GM21447 (cell line): ENCODE data around the gene RGS8.

Experiments used
- ATAC-seq: cut with Tn5 transposase; IDR thresholded peaks from one replicate; pipeline ENCODE4 v1.9.1; 2021; ENCODE audit not compliant: unreplicated experiment

Gene RGS8

DNA sequence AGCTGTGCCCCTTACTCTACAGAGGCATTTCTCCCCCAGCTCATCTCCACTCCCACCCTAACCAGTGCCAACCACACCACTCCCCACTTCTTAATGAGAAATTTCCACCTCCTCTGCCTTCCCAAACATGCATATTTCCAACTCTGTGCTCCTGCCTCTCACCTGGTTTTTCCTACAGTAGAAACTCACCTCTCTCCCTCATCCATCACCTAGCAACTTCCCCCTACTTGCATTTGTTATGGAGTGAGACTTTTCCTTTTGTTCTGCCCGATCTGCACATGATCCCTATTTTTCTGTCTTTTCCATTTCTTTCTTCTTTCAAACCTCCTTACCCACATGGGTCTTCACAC lies 11.9 kb downstream of the RGS8 start:
- no peak for ATAC-seq

DNA sequence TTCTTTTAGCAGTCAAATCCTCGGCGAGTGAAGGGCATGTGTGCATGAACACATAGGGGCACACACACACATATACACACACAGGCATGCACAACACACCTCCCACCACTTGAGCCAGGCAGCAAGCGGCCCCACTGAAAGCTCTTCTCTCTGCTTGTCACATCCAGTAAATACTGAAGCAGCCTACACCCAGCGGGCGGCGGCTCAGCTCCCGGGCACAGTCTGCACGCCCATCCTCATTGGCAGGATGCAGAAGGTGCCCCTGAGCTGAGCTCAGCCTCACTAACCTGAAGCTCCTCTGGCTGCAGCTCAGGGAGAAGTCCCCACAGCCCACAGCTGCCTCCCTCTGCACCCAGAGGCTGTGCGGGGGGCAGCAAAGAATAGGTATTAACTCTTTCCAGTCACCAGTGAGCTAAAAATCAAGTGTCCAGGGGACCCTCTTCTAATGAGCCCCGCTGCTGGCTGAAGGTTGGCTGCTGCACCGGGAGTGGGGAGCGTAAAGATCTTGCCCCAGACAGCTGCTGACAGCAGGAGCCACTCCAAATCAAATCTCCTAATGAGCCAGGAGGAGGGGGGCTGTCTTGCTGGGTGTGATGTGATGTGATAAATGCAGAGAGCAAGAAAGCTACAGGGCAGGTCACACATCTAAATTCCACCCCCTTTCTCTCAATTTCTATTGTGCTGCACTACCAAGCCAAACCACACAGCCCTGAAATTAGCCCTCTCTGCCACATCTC lies 12.5 kb downstream of the RGS8 start:
- ATAC-seq: no peak

DNA sequence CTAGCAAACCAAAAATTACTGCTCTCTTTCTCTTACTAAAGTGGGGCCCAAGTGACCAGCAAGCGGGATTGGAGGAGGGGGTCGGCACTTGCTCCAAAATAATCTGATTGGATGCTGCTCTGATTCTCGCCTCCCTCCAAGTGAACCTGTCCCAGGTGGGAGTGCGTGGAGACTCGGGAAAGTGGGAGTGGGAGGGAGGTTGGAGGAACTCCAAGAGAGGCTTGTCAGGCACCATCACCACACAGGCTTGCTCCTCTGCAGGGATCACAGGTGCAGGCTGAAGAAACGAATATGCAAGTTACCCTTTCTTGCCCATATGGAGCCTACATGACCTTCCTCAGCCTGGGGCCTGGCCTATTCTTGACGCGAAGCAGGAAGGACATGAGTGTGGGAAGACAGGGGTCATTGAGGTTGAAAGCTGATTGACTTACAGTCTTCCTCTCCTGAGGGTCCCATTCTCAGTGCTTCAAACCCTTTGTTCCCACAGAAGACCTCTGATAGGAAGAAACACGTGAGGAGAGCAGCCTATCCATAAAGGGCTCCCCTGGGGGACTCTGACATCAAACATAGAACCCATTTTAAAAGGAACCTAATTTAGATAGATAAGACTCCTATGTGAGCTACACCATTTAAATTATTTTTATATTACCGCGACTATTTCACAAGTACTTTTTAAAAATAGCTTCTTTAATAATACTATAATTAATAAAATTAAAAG lies 14.2 kb downstream of the RGS8 start:
- ATAC-seq: no peak

DNA sequence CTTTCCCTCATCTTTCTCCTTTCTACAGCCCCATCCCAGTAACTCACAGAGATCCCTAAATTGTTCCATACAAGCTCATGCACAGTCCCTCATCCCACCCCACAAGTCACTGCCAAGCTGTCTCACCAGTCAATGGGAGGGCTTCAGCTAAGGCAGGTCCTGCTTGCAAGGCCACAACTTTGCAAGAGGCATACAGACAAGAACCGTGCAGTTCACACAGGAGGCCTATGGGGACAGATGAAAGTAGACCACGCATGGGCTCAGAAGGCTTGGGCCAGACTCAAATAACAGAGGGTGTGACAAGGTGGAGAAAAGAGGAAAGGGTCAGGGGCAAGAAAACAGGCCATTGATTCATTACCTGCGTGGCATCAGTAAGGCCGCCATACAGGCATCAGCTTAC lies 15.1 kb downstream of the RGS8 start:
- ATAC-seq: no peak

DNA sequence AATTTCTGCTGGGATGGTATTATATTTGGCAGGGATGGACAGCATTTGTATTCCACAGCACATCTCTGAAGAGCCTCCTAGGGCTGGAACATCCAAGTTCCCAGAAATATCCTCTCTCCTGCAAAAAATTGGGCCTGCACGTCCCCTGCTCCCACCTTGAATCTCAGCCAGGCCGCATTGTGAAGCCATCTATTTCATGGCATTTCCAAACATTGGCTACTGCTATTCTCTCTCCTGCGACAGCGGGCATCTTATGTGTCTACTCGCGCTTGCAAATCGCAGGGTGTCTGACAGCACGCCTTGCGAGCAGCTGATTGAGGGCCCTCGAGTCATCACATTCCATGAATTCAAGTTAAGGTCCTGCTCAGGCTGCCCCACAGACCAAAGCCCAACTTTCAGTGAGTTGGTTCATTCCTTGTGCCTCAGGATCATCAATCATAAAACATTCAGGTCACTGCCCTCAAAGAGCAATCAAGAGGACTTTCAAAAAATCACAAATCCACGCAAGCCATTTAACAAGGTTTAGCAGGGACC lies 15.8 kb downstream of the RGS8 start:
- no peak for ATAC-seq

DNA sequence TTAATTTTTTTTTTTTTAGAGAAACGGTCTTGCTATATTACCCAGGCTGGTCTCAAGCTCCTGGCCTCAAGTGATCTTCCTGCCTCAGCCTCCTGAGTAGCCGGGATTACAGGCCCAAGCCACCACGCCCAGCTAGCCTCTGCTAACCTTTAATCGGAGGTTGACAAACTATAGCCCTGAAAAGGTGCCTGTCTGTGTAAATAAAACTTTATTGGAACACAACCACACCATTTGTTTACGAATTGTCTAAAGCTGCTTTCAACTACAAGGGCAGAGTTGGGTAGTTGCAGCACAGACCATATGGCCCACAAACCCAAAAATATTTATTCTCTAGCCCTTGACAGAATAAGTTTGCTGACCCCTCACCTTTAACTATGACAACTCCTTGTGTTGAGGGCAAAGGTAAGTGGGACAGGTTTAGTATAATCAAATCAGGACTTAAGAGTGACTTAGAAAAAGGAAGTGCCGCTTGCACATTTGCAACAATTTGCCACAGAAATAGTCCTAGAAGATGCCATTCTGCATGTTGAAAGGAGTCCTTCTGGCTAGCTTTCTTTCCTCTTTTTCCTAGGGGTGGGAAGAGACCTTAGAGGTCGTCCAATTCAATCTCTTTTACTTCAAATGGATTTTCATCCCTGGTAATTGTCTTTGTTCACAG lies 16.4 kb downstream of the RGS8 start:
- no peak for ATAC-seq

DNA sequence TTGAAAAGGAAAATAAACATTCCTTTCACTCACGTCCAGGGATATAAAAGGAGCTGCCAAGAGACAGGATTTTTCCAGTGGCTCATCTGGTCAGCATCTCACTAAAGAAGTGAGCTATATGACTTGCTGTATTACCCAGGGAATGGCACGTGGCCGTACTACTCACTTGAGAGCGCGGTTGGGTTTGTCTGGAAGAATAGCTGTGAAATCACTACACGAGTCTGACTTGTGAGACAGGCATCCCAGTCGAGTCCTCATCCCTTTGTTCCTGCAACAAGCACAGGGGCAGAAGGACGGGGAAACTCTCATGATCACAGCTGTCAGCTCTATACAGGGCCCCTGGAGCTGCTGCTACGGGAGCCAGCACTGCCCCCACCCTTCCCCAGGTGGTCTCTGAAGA lies 17.7 kb downstream of the RGS8 start:
- no peak for ATAC-seq

DNA sequence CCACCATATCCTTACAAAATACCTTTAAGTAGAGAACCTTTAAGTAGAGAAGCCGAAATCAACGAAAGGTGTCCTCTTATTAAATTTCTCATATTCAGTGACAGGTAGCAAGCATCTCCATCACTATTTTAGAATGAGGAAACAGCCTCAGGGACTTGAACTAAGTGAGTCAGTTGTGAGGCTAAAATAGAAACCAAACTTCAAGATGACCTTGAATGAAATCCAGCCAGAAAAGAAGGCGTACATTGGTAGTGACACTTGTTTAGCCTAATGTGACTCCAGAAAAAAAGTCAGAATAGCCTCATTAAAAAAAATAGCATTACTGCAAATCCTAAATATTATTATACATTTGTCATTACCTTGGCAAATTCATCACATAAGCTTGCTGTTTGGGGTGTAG lies 20.1 kb downstream of the RGS8 start:
- no peak for ATAC-seq

DNA sequence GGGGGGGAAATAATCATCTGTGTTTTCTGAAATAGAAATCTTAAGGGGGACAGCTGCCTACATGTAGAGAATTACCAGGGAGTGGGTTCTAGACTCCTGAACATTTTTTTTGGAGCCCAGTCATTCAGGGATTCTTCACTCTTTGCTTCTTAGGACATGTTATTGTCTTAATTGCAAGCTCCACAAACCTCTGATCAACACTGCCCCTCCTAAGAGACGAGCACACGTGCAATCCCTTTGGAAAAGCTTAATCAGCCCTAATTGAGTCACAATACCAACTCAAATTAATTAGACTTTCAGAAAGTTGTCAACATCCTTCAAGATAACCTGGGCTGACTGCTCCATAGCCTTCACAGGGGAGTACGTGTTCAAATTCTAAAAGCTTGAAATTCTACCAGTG lies 21.4 kb downstream of the RGS8 start:
- ATAC-seq: no peak

DNA sequence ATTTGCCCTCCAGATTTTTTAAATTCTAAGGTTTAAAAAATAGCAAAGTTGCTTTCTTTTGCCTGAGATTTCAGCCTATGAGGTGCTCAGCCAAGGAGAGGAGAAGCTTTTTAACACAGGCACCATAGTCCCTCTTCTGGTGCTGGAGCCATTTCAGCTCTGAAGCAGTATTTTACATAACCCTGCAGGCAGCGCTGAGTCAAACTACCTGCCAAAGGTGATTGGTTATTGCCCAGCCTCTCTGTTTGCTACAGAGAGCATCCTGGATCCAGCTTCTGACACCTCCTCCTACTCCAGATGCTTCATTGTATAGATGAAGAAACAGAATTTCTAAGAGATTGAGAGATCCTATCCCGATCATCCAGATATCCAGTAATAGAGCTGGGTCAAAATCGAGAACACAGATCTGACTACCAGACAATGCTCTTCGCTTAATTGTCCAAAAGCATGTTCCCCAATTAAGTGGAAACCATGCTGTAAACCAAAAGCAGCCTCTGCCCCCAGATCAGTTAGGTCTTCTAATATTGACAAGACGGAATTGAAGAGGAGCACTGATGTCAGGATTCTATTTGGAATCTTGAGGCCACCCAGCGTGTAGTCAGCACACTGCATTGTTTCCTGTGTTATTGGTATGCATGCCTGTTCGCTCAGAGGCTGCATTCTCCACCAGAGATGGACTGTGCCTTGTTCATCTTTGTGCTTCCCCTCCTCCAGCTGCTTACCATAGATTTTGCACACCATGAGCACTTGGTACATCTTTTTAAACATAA lies 22.1 kb downstream of the RGS8 start:
- no peak for ATAC-seq

DNA sequence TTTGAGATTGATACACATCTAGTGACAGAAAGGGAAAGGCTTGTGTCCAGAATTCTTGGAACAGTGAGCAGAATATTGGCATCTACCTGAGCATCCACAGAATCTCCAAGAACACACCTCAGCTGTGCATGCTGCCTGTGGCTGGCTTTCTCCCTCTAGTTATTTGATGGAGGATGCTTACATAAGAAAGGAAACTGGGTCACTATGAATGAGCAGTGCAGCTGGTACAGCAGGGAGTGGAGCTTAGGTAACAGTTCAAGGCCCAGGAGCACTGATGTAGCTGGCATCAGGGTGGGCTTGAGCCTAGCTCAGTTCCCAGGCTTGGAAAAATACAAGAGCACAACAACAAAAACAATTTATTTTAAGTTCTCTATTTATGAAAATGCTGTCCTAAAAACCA lies 26.3 kb downstream of the RGS8 start:
- no peak for ATAC-seq

DNA sequence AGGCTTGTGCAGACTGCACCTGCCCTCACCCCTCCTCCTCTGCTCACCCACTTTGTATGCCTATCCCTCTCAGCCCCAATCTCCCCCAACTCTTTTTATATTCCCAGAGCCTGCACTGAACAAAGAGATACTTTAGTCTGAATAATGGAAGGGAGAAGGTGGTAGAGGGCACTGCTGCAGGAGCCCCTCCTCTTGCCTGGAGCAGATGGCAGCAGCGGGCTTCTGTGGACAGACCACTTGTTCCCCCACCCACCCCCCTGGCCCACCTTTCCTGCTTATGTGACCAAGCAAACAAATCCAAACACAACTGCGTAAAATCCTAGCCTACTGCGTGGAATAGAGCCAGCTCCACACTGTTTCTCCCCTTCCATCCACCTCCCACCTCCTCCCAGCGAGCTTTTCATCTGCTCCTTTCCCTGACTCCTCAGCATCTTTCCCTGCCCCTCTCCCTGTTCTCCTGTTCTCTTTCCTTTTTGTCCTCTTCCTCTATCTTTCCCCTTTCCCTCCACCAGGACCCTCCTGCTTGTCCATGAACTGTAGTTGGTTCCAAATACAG lies 27.5 kb downstream of the RGS8 start:
- ATAC-seq: no peak

DNA sequence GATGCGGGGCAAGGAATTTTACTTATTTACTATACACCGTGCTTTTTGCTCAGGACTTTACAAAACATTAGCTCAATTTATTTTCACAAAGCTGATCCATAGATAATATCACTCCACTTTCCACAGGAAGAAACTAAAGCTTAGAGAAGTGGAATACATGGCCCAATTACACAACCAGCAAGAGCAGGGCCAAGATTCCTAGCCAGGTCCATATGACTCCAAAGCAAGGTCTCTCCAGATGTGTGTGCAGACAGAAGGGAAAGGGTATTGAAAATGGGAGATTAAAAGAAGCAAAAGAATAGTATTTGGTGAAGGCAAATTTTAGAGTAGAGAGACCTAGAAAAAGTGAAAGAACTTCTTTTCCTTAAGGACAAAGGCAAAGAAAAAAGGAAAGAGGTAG lies 30.4 kb downstream of the RGS8 start:
- ATAC-seq: no peak

DNA sequence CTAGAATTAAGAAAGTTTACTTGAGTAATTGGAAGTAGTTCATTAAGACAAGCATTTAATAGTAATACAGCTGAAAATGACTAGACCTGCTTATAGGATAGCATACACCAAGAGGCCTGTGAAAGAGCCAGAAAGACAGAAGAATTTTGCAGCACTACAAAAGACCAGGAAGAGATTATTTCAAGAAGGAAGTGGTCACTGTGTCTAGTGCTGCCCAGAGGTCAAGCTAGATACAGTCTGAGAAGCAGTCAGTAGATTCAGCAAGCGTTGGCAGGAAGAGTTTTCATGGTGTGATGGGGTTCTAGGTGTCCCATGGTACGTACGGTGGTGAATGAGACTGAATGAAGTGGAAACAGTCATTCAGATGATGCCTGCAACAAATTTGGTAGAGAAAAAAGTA lies 31.5 kb downstream of the RGS8 start:
- ATAC-seq: no peak

DNA sequence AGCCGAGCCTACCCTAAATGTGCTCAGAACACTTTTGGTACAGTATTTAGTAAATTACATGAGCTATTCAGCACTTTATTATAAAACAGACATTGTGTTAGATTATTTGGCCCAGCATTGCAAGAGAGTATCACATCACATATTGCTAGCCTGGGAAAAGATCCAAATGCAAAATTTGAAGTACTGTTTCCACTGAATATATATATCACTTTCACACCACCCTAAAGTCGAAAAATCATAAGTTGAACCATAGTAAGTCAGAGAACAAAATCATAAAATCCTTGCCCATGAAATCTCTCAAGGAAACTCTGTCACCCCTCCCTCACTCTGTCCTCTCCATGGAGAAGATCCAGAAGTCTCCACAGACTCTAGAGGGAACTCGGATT lies 33.1 kb downstream of the RGS8 start:
- ATAC-seq: no peak

DNA sequence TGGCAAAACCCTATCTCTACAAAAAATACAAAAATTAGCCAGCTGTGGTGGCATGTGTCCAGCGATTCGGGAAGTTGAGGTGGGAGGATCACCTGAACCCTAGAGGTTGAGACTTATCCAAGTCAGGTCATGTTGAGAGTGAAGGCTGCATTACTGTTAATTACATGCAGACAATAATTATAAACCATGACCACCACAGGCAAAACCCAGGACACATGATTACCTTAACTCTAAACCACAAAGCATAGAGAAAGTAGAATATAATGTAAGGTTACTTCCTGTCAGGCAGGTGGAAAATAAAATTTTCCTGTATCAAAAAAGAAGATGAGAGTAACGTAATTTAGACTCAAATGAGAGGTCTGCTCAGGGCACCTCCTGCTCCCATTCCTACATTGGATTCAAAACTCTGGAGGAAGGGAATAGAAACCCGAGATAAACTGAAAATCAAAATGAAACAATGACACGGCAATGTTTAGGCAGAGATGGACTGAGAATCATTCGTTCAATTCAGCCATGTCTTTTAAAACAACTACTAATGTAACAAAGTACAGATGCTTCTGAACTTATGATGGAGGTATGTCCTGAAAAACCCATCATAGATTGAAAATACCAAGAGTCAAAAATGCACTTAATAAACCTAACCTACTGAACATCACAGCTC lies 33.6 kb downstream of the RGS8 start:
- ATAC-seq: no peak

DNA sequence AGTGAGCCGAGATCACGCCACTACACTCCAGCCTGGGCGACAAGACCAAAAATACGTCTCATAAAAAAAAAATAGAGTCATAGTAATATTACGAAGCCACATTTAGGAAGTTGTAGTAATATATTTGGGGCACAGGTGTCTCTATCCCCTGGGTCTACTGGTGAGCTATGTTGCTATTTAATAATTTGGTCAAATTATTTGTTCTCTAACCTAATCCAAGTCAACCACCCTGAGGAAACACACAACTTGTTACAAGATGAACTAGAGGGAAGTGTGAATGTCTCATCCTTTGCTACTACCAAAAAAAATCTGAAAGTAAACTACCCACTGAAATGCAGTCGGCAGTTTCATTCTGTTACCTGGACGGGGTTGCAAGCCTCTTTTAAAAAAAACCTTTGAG lies 35.3 kb downstream of the RGS8 start:
- no peak for ATAC-seq

DNA sequence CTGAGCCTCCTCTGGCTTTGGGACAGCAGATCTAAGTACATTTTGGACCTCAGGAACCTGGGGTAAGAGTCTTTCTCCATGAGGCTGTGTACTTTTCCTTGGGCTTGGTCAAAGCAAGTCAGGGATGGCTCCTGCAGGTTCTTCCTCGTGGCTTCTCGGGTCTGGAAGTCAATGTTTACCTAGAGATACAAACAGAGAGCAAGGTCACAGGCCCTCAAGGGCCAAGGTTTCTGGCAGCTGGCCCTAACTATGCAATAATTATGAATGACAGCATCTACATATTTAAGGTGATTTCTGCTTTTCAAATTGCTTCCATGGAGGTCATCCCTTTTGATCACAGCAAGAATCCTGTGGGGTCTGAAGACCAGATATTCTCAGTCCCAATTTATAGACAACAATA lies 37.6 kb downstream of the RGS8 start:
- ATAC-seq: no peak

DNA sequence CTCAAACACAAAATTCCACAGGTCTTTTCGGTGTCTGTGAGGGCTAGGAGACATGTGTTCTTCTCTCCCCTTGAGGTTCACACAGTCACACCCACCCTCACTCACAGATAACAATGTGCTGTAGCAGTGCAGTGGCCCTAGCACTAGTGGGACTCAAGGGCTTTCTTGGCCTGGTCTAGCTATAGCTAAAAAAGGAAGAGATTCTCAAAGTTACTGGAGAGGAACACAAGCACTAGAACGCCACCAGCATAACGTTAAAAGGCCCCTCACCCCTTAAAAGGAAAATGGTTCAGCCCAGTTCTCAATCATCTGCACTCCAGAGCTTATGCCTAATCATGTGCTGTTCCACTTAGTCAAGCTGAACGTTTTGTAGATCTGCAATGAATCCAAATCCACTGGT lies 39.5 kb downstream of the RGS8 start:
- no peak for ATAC-seq

DNA sequence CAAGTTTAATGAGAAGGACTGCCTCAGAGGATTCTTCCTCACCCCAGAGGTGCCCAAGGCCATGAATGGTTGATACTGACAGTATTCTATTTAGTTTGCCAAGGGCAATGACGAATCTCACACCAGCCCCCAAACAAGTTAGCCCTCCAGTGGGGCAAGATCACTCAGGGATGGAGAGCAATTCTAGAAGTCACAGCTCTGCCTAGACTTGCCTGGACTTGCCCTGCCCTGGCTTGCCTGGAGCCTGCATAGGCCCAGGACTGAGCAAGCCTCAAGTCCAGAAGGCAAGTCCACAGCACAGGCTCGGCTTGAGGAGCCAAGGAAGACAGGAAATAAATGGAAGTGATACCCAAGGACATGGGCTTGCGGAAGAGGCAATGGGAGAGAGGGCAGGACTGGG lies 40.7 kb downstream of the RGS8 start:
- no peak for ATAC-seq

DNA sequence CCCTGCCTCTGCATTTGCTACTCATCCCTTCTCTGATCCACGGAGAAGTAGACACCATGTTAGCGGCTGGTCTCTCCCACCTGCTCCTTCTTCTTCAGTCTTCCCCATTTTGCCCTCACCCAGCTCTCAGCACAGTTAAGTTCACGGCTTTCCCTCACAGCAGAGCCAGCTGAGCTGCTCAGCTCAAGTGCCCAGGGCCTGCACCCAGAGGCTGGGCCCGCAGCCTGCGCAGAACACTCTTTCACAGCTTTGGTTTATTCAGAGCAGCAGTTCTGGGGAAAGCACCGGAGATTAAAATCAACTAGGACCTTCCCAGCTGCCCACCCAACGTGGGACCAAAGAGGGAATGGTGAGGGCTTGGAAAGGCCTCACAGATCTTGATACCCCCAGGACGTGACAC lies 41.9 kb downstream of the RGS8 start:
- ATAC-seq: no peak
